NCI-H2029 treated with DMSO at 0.1 percent for 48 hours (cell line): ENCODE results near the gene NAA15.
"Not testable (repeated sequence)": the region's sequence is repeated elsewhere in the genome, so short reads cannot be mapped to it uniquely, and the experiment has no call there.

Experiments
- DNase-seq: peaks from one replicate; lab custom pipeline; 2025; lab: John Stamatoyannopoulos, UW

The NAA15 gene

DNA sequence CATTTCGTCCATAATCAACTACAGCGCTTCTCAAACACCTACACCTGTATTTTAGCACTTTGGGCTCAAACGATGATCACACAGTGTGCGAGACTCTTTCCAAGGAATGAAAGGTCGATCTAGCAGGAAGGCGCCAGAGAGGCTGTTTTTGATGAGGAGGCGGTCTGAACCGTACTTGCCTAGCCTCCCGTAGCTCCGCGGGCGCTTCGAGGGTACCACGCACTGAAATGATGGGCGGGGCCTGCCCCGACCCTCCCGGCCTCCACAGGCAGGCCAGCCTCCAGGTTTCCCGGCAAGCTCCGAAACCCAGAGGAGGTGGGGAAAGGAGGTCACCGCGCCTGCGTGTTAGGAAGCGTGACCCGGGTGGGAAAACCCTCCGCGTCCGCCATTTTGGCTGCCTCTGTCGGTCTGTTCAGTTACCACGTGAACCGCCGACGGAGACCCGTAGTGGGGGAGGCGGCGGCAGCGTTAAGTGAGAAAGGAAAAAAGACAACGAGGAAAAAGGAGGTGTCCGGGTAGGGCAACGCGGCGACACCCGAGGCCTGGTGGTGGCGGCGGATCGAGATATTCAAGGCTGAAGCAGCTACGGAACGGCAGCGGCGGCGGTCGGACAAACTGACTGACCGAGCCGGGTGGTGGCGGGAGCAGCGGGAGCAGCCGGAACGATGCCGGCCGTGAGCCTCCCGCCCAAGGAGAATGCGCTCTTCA lies at the start of gene NAA15:
TSS of gene NAA15 (plus strand) at position 393 of the 708 bp plus-strand sequence. CDS start at position 666, 273 bp downstream.
- DNase-seq: peak; percentile 87

DNA sequence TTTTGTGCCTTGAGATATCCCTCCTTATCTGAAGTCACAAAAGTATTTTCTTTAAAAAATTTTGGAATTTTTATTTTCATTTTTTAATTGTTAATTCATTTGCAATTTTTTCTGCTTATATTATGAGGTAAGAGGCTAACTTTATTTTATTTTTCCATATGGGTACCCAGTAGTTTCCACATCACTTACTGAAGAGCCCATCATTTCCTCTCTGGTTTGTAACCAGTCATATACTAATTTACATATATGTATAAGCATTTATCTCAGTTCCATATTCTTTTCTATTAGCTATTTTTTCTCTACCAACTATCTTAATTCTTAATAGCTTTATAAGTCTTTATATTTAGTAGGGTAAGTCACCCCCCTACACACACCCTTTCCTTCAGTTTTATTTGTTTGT lies 48.3 kb upstream of the NAA15 start:
- DNase-seq: no peak

DNA sequence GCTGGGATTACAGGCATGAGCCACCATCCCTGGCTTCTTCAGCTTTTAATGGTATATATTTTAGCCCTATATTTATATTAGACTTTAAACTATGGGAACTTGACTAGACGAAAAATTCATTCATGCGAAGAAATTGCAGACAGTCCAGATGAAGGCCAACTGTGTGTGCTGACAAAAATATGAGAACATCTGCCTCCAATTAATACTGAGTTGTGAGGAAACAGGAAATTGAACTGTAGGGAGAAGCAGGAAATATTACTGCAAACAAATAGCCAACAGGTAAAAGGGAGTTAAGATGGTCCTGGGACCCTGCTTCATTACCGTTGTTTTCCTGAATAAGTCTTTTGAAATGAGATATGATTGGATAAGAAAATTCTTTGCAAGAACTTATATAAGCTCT lies 47.6 kb upstream of the NAA15 start:
- DNase-seq: no peak

DNA sequence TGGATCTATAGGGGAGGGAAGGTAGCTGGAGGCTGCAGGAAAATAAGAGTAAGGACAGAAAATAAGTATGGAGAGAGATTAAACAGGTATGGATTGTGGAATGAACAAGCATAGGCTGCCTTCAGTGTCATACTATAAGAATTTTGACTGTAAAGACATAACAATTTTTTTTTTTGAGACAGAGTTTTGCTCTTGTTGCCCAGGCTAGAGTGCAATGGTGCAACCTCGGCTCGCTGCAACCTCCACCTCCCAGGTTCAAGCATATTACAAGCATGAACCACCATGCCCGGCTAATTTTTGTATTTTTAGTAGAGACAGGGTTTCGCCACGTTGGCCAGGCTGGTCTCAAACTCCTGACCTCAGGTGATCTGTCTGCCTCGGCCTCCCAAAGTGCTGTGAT lies 45.7 kb upstream of the NAA15 start:
- DNase-seq: not testable (repeated sequence)

DNA sequence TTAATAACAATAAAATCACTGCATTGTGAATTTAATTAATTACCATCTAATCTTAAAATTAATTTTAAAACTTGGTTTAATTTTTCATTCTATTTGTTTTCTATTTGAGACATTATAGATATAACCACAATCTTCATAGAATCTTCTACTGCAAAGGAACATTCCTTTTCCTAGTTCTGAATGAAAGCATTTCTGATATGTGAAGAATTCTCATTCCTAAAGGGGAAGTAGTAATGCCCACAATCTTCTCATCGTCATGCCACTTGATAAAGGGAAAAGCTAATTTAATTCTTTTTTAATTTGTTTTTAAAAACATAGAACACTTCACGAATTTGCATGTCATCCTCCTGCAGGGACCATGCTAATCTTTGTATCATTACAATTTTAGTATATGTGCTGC lies 45.0 kb upstream of the NAA15 start:
- no peak for DNase-seq

DNA sequence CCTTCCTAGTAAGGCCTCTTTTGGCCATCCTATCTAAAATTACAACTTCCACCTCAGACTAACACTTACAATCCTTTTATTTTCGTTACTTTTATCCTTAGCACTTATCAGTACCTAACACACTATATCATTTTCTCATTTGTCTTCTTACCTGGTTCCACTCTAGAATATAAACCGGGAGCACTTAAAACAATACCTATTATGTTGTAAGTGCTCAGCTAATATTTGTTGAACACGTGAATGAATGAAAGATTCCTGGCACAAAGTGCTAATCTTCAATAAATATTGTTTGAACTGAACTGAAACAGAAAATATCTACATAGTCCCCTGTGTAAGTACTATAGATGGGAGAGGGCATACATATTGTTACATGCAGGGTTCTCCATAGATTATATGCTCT lies 35.7 kb upstream of the NAA15 start:
- peak; percentile 72 for DNase-seq

DNA sequence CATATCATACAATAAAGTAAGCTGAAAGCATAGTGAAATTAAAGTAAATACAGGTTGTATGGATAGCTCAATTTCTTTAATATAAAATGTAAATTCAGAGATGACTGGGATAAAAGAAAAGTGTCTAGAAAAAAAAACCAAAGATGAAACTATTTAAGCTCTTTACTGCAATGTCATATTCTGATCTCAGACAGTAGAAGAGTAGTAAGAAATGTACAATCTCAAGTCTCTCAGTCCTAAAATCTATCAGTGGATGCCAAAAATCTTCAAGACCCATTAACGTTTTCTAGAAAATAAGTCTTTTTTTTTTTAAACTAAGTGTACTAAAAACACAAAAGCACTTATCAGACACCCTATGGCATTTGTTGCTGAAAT lies 35.1 kb upstream of the NAA15 start:
- no peak for DNase-seq

DNA sequence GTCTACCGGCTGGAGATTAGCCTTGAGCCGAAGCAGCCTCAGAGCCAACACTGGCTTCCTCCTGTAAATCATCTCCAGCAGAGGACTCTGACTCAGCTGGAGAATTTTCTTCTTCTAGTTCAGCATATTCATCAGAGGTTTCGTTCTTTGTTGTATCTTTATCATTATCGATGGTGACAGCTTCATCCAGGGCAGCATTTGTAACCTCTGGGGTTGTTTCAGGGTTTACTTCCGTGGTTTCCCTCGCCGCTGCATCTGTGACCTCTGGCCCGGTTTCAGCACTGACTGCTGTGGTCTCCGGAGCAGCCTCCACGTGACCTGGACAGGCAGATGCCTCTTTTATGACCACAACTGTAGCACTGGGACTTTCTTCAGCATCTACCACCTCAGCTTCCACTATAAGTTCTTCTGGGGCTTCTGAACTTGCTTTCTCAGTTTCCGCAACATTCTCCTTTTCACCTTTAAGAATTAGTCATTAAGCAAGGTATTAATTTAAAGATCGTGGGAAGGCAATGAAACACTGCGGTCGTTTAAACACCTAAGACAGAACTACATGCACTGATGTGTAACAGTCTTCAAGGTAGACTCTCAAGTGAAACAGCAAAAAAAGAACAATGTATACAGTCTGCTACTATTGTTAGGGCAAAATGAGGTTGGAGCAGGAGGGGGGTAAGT lies 34.6 kb upstream of the NAA15 start:
- DNase-seq: no peak

DNA sequence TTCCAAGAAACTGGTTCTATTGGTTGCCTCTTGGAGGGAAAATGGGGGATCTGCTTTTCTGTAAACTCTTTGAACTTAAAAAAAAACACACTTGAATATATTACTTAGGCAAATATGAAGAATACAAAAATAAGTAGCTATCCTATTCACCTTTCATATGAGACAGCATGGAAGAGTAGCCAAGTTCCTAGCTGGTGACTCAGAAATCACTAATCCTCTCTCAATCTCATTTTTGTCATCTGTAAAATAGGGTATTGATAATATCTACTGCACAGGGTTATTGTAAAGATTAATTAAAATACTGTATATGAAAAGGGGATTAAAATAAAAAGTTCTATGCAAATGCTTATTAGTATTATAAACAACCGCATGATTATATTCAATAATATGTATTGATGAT lies 34.0 kb upstream of the NAA15 start:
- no peak for DNase-seq

DNA sequence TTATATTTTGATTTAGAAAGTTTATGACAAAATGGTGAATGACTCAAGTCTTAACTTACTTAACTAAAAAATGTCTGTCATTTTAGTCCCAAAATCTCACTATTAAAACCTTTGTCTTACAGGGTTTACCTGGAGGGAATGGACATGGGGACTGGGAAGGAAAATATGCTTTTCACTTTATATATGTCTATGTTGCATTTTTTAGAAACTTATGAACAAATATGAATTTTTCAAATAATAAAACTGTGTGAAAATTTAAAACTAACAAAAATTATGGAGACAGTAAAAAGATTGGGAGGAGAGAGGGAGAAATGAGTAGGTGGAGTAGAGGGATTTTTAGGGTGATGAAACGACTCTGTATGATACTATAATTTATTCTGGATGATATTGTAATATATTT lies 27.5 kb upstream of the NAA15 start:
- DNase-seq: no peak

DNA sequence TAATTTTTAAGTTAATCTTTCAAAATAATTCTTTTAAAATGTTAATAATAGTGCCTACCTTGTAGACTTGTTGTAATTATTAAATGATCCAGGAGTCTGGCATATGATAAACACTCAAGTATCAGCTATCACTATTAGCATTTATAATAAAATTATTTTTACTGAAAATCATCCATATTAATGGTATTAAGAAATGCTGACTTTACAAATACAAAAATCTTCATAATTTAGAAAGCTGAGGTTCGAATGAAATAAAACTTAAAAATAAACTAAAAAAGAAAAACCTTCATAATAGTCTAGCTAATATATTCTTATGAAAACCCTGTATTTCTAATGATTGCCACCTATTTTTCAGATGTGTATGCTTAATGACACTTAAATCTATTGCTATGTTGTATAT lies 26.5 kb upstream of the NAA15 start:
- DNase-seq: no peak

DNA sequence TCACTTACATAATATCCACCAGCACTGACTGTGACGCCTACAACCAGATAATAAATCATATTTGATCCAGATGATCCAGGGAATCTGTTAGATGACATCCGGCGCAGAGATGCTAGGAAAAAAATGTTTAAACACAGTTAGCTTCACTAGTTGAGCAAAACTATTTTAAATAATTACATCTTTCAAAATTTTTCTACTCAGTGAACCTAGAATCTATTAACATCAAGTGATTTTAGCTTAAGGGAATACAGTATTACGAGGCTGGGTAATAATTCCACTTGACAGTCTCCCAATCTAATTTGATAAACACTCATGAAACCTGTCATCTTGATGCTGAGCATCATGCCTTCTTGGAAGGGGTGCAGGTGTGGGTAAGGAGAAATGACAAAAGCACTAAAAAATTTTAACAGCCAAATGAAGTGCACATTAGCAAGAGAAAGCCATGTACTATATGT lies 26.0 kb upstream of the NAA15 start:
- no peak for DNase-seq

DNA sequence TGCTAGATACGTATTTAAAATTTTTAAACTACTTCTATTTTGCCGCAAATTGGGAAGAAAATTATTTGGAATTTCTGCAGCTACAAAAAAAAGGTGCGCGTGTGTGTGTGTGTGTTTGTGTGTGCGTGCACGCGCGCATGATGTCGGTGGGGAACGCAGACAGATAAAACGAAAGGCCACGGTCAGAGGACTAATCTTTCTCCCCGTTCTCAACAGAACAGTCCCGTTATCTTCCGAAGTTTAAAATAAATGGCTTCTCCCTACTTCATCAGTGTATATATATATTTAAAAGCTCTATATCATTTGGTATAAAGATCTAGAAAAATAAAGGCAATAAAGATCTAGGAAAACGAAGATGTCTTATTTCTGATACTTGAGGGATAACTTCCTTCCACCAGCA lies 22.8 kb upstream of the NAA15 start:
- no peak for DNase-seq

DNA sequence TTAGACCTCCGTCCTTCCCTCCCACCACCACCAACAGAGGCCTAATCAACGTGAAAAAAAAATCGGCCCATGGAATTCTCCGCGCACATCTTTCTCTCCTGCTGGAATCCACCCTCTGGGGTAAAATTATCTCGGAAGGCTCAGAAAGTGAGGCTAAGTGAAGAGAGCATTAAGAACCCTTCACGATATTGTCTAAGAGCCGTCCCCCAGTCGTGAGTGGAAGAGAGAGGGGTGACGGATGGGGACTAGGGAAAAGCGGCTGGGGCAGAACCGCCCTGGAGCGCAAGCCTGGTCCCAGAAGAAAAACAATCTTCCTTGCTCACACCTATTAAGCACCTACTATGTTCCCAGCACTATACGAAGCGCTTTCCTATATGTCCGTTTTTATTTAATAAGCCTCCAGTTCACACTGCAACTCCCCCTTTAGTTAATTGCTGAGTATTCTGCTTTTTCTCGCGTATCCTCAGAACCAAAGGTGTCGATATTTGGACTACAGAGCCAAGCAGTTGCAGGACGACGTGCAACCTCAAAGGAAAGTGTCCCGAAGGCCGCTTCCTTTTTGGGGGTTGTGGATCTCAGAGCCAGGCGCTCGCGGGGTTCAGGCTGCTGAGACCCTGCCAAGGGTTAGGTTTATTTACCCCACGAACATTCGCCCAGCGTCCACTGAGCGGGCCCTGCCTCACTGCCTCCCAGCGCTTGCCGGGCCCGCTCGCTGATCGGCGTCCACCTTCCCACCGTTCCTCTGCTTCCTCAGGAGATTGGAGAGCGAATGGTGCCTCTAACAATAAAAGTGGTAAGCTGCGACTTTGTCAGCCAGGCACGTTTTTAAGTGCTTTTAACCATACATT lies 22.2 kb upstream of the NAA15 start:
- DNase-seq: no peak

DNA sequence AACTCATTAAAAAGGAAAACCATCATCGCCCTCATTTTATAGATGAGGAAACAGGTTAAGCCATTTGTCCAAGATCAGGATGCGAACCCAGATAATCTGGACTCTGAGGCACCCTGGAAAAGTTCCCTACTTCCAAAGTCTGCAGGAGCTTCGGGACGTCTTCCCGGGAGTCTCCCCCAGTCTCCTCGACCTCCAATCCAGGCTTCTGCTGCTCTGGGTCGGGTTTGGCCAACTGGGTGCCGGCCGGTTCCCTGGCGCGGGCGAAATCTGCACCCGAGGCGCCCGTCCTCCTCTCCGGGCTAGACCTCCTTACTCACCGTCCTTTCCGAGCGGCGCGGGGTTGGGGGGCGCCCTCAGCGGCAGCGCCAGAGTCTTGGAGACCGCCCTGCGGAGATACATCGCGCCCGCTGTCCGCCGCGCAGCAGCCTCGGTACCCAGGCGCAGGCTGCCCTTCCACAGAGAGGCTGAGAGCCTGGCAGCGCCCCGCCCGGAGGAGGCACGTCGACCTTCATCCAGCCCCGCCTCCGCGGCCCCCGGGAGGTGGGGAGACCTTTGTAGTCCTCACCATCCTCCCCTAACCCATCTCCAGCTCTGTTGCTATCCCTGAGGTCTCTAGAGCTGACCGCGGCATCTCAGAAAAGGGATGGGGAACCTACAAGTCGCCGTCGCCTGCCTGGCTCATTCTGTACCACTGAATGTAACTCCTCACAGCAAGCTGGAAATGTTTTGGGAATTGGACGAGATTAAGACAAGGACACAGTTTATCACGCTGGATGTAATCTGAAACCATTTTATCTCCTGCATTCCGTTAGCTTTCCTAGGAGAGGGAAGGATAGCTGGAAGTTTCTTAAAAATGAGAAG lies 21.3 kb upstream of the NAA15 start, which contains the start of gene MGARP:
TSS of gene MGARP (minus strand) at position 466 of the 861 bp plus-strand sequence. CDS start at position 399, 67 bp downstream.
- DNase-seq: no peak

DNA sequence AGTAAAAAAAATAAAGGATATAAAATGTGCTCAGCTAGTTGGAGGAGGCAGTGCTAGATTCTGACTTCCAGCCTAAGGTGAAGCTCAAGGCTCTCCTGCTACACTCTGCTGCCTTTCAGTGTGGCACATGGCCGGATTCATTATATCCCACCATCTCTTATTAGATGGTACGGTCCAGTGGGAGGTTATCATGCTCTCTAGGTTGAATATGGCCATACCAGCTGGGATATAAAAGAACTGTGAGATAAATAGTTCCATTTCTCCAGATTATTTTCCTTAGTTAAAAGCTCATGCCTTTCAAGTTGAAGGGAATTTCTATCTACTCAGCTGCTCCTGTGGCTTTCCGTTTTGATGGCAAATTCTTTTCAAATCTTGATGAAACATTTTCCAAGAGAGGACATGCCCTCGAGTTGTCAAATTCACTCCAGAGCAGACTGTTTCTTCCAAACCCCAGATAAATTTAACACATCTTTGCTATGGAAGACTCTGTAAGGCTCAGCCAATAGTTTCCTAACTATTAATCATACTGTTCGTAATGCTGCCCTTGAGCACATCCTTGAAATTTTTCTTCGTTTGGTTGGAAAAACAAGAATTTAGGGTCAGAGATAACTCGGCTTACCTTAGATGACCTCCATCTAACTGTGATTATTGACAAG lies 19.1 kb upstream of the NAA15 start:
- DNase-seq: no peak

DNA sequence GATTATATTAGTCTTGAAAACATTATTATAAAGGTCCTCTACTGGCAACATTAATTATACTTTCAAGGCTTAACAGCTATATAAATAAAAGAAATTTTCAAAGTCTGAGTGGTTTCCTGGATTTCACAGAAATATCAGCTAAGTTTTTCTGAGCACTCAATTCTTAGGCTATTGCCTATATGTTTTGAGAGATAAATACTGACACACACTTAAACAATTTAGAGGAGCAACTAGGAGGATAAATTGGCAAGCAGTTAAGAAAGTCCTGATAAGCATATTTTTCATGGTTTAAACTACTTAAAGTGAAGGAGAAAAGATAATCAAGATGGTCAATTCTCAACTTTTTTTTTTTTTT lies 18.6 kb upstream of the NAA15 start:
- DNase-seq: no peak

DNA sequence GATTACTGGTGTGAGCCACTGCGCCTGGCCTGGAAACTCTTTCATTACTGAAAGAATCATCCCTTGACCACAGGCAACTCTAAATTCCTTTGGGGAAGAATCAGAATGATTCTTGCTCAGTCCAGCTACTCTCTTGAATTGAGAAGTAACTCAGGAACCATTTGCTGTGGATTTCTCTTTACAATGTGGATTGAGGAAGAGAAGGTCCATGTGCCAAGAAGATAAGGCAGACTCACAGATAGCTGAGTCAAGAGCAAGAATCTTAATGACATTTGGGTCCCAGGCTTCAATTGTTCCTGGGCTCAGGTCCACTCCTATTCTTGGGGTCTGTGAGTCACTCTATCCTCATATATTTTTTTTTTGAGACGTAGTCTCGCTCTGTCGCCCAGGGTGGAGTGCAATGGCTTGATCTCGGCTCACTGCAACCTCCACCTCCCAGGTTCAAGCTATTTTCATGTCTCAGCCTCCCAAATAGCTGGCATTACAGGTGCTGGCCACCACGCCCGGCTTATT lies 15.1 kb upstream of the NAA15 start:
- no peak for DNase-seq

DNA sequence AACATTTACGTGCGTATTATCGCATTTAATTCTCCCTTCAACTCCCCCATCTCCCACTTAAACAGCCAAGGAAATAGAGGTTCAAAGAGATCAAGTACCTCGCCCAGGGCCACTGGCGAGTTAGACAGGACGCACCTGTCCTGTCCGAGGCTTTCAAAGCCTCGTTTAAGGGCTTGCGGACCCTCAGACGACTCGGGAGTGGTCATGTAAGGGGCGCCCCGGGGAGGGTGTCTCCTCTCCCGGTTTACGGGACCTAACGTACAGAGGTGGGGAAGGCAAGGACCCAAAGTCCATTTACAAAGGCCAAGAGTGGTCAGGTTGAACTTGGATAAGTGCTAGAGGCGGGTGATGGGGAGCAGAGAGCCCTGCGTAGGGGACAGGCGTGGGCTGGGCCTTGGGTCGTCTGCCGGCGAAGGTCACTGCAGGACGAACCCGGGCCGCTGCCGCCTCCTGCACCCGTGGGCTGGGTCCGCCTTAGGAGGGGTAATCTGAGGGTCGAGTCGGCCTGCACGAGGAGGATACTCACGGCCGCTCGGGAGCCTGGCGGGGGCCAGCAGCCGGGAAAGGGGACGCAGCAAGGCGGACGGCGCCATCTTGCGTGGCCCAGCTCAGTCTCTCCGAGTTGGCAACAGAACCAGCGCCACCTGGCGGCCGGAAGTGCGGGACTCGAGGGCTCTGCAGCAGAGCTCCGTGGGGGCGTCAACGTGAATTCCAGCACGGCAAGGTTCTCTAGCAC lies 5.9 kb upstream of the NAA15 start:
- peak; percentile 58 for DNase-seq

DNA sequence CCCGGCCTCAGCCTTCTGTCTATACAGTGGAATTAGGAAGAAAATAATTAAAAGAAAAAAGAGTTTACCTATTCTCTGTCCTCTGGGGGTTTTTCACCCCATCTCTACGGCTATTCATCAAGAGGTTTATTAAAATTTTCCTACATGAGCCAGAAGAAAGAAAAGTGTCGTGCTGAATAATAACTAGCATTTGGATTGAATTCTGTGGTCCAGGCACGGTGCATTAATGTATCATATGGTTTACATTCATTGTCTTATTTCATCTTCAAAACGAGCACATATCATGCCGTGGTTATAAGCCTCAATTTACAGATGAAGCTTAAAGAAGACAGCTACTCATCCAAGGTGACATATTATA lies 5.4 kb upstream of the NAA15 start:
- no peak for DNase-seq

DNA sequence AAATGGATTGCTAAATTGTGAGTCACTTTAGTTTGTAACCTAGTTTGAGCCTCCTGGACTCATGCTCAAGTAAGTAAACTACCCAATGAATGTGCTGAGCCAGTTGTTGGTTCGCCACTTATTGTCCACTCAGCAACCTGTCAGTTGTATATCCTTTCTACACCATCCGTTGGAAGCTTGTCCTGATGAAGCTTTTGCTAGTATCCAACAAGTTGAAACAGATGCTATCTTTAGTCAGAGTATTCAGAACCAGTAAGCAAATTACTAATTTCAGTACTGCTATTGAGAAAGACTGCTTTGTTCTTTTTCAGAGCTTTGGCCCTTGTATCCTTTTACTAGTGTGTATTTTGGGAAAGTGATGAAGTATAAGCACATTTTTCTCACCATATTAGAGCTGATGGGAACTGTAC lies 4.3 kb upstream of the NAA15 start:
- no peak for DNase-seq
